GM19467 (cell line): ENCODE measurements around the gene THEM4.

Experiments
- ATAC-seq: cut with Tn5 transposase; IDR thresholded peaks from one replicate; pipeline ENCODE4 v1.9.1; 2021; ENCODE audit warnings: mild to moderate bottlenecking, moderate library complexity; ENCODE audit not compliant: unreplicated experiment

THEM4 gene

DNA sequence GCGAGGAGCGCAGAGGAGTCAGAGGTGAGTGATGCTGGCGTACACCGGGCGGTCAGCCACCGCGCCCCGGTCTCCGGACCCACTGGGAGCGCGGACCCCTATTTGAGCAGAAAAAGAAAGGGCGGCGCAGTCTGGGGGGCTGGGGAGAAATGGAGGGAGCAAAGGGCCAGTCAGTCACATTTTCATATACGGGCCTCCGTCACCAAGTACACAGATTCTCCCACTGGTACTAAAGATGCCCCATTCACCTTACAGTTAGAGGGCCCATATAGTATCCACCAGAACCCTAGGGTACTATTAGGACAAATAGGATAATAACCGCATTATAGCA, 70.3 kb downstream of the THEM4 start:
- ATAC-seq, result no peak

- no peak for ATAC-seq
Measured at GRCh38 chr1:151838222-151839081, 70.9 kb downstream of the THEM4 start.

- no peak for ATAC-seq
Measured at GRCh38 chr1:151837884-151838221, 71.5 kb downstream of the THEM4 start.

DNA sequence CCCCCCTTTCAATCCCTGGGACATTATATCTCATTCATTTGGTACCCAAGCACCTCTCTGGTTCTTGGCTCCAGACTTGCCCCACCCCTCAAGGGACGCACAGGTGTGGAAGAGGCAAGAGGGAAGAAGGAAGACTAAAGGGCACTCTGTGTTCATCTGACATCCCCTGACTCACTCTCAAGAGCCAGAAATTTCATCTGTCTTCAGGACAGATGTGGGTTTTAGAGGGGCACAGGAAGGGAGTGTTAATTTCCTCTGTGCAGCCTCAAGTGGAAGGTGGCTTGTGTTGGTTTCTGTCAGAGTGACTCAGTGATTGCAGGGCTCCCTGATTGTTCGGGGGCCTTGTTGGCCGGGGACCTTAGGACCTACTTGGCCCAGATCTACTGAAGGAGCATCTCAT, 72.1 kb downstream of the THEM4 start:
- no peak for ATAC-seq

- ATAC-seq, result no peak
Measured at GRCh38 chr1:151835596-151835995, 73.7 kb downstream of the THEM4 start.

DNA sequence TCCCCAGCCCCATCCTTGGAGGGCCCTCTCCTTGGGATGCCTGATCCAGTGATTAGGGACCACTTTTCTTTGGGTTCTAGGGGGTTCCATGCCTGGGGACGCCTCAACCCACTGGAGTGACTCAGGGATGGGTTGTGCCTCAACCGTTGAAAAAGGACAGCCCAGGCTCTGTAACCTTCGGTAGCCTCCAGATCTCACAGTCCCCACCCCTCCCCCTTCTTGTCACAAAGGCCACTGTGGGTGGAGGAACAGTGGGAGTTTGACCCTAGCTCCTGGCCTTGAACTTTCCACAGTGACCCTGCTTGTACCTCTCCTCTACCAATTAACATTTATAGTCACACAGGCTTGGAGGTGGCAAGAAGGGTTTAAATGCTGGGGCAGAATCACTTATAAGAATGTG, 75.1 kb downstream of the THEM4 start:
- ATAC-seq, result no peak

GRCh38 chr1:151833172-151833900, 76.0 kb downstream of the THEM4 start:
- ATAC-seq, result no peak

DNA sequence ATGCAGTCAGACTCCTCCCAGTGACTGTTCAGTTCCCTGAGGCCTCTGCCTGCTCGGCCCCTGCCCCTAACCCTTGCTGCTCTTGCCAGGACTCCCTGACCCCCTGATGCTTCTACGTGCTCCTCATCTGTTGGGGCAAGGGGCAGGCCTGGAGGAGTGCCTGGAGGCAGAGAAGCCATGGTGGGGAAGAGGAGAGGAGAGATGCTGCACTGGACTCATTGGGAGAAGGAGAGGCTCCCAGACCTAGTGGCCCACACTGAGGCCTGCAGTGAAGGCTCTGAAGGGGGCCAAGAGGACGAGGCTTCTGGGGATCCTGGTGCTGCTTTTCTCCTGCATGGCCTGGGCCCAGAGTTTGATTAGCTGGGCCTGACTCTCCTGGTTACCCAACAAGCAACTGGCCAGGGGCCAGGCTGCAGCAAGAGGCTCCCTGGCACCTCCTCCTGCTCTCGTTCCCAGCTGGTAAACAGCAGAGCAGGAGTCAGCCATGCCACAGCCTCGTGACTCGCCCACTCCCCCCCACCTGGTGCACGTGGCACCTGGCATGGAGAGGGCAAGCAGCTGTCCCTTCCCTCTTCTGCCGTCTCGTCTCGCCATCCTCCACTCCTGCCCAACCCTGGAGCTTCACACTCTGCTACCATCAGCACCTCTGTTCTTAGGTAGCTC, 76.9 kb downstream of the THEM4 start:
- no peak for ATAC-seq

DNA sequence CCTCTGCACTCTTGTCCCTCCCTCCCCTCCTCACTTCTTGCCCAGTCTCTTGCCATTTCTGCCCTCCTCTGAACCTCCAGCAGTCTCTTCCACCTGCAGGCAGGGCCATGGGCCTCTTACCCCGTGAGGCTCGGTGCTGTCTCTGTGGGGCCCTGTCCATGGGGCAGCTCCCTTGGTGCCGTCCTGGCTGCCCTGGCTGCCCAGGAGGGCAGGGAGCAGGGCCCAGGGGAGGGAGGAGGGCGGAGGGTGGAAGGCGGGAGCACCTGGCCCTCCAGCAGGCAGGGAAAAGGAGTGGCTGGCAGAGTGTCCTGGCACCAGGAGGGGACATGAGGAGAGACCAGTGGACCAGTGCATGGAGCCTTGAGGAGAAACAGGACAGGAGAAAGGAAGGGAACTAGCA, 77.7 kb downstream of the THEM4 start, which contains the start of gene RORC:
TSS of gene RORC (minus strand) at position 198 of the 400 bp plus-strand sequence. CDS start at position 160, 38 bp downstream.
- ATAC-seq, result no peak

GRCh38 chr1:151831256-151831591, 78.1 kb downstream of the THEM4 start:
- ATAC-seq, result no peak

GRCh38 chr1:151830055-151830454, 79.3 kb downstream of the THEM4 start:
- no peak for ATAC-seq

GRCh38 chr1:151829352-151830046, 79.8 kb downstream of the THEM4 start:
- no peak for ATAC-seq

DNA sequence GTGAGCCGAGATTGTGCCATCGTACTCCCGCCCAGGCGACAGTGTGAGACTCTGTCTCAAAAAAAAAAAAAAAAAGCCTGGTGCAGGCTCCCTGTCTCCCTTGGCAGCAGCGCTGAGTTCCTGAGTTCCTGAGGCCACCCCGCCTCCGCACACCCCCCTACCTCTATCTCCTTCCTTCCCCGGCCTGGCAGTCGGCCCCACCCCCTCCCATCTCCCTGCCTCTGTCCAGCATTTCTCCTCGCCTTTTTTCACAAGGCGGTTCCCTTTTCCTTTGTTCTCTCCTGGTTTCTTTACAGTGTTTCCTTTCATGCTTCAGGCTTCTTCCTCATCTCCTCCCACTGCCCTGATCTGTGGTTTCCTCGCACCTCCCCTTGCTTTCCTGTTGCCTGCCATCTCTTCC, 80.4 kb downstream of the THEM4 start:
- no peak for ATAC-seq

GRCh38 chr1:151827853-151828252, 81.5 kb downstream of the THEM4 start:
- ATAC-seq, result no peak

DNA sequence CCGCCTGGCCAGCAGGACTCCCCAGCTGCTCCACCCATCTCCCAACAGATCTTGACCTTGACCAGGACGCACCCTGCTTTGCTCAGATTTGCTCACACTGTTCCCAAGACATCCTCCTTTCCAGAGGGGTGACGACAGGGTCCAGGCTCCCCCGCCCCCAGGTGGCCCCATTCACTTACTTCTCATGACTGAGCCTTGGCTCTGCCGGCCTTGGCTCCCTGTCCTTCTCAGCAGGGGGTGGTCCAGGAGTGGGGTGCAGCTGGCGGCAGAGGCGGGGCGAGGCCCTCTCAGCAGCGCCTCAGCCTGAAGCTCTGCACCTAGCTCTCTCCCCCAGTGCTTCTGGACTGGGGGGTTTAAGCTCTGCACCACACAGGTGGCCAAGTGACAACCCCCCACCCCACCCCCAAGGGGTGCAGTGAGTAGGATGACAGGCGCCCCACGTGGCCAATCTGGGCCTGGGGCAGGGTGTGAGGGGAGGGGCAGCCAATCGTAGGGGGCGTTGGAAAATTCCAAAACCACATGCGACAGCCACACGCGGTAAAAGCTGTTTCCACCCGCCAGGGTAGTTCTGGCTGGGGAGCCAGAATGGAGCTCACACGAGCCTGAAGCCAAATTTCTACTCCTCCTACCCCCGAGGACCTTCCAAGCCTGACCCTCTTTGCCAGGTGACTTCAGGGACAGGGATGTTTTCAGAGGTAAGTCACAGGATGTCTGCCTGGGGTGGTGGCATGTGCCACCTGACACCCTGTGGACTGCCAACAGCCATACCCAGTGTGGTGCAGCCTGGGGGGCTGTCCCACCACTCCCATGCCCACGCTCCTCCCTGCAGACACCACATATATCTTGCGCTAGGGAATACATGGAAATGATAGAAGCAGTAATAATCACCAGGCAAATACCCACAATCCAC, 83.3 kb downstream of the THEM4 start:
- ATAC-seq, result no peak

DNA sequence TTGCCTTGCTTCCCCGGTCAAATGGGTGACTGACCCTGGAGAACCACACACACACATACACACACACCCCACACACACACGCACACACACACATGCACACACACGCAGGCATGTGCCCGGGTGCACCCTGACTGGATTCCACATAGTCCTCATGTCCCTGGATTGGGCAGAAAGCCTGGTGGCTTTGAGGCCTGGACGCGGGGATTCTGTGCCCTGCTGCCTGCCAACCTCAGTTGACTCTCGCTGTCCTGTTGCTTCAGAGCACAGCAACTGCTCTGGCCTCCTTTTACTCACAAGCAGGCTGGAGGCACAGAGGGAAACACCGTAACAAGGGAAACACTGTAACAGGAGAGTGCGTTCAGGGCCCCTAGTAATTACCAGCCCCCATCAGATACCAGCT, 84.1 kb downstream of the THEM4 start:
- ATAC-seq, result no peak
